Small intestine (tissue), 7 donors: Measurements from ENCODE around the gene TGM2. TPM values are rescaled to one million over a fixed set of nuclear protein-coding genes. Genes with fewer than 3 reads are reported as not detected.

ENCODE experiments used
- DNase-seq, 2 donors: peaks; one replicate each; pipeline versions ENCODE4 v3.0.0 to v3.0.0-alpha.2; 2013
- FAIRE-seq: peaks from 2 replicates; lab custom pipeline; 2012; peaks lifted over from hg19 to GRCh38; lab: Jason Lieb, UNC
- H3K27ac ChIP-seq, 3 donors: one replicate each; pipeline ENCODE4 v1.5.1; 2013; ENCODE audit warnings: low read length in 2 of 3, mild to moderate bottlenecking in 2 of 3, control low read depth in 1 of 3, inconsistent platforms in 1 of 3, low read depth in 1 of 3, moderate library complexity in 1 of 3
- H3K27me3 ChIP-seq, 3 donors: one replicate each; pipeline ENCODE4 v1.6.1; 2013; ENCODE audit warnings: low read length in 3 of 3, inconsistent platforms in 1 of 3; ENCODE audit not compliant: control insufficient read depth in 3 of 3, insufficient read depth in 3 of 3
- H3K36me3 ChIP-seq, 3 donors: one replicate each; pipeline ENCODE4 v1.6.1; 2013; ENCODE audit warnings: low read length in 3 of 3, inconsistent platforms in 1 of 3, low read depth in 1 of 3, mild to moderate bottlenecking in 1 of 3, moderate library complexity in 1 of 3; ENCODE audit not compliant: control insufficient read depth in 3 of 3, insufficient read depth in 2 of 3
- H3K4me1 ChIP-seq, 3 donors: one replicate each; pipeline ENCODE4 v1.6.1; 2013; ENCODE audit warnings: low read length in 2 of 3, inconsistent platforms in 1 of 3, low read depth in 1 of 3, mild to moderate bottlenecking in 1 of 3, moderate library complexity in 1 of 3; ENCODE audit not compliant: control insufficient read depth in 3 of 3, insufficient read depth in 2 of 3
- H3K4me3 ChIP-seq, 3 donors: one replicate each; pipeline ENCODE4 v1.5.1; 2013; ENCODE audit warnings: low read length in 3 of 3, control low read depth in 1 of 3, inconsistent platforms in 1 of 3, low read depth in 1 of 3, mild to moderate bottlenecking in 1 of 3, moderate library complexity in 1 of 3
- H3K9me3 ChIP-seq, 2 donors: one replicate each; pipeline ENCODE4 v1.6.1; 2013; ENCODE audit warnings: low read depth in 1 of 2, low read length in 1 of 2; ENCODE audit not compliant: control insufficient read depth in 2 of 2, insufficient read depth in 1 of 2
- WGBS, 3 donors: extraction: QIAGEN DNeasy Blood & Tissue Kit; methylation state at CpG; one replicate each; pipeline ENCODE4 v1.1.7; 2013; 5-methylcytosine and 5-hydroxymethylcytosine counted together
- polyA plus RNA-seq, 4 donors: library from polyadenylated mRNA; stranded (reverse) in 3 of 4; unstranded in 1 of 4; fragments of 200-250 nt in 3 of 4; fragments of 120-200 nt in 1 of 4; gene quantifications; one replicate each; pipeline versions ENCODE4 v1.2.1 to v1.2.3, GENCODE V29; 2013
- donor health status: healthy with polysubstance abuse.
- donor health status: control.
- donor health status: control.
- donor health status: Bipolar disorder and iron deficiency.
- donor health status: healthy.

TGM2 gene
- polyA plus RNA-seq, 4 donors: 19.7 to 332 (median 59.1) TPM

- Histone ChIP-seq H3K9me3 (no peaks in the 10 kb centered on the region), H3K36me3 (no peaks in the 10 kb centered on the region), H3K27me3 (no peaks in the 10 kb centered on the region), H3K4me1 (peaks cover 0 to 13% (median 9%) of the 10 kb centered on the region in 3 donors), H3K27ac (no peak overlapping the region), H3K4me3 (no peak overlapping the region)
- FAIRE-seq (no peak), DNase-seq (no peak)
- 77 to 92% (median 77%) methylated on average over 1 of the region's 1 CpG for WGBS, 3 donors
These were observed 66.1 kb downstream of the TGM2 start for GRCh38 chr20:38098952-38099351.

DNA sequence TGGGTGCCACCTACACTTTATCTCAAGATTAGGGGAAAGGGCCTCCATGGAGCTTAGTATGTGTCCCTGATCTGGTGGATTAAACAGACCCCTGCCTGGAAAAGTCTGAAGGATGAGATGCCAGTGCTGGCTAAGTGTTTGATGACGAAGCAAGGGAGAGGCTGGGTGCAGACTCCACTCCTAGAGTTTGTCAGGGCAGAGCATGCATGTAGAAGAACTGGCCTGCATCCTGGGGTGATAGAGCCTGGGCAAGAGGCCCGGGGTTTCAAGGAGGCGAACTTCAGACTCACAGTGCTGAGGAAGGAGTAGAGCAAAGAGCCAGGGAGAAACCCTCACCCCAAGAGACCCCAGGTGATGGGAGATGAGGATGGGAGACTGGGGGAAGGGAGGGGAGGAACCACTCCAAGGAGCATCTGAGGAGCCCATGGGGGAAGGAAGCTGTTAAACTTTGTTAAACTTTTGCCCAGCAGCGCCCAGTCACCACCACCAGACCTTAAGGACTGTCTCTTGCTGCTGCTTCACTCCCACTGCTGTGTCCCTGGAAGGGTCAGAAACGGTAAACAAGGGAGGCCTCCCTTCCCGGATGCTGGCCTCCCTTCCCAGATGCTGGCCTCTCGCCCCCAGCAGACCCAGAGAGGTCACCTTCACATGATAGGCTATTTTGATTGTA is 69.9 kb downstream of the TGM2 start:
- peak overlapping the region; percentile 46 to 69 (median 52) for H3K27ac ChIP-seq
- FAIRE-seq (no peak), DNase-seq (peak in 1 of 2 donors; percentile 38)
- H3K4me3 ChIP-seq: no peak overlapping the region
- no peaks in the 10 kb centered on the region for H3K9me3 ChIP-seq
- H3K36me3 ChIP-seq: peaks cover 4 to 10% (median 8%) of the 10 kb centered on the region in 3 donors
- no peaks in the 10 kb centered on the region for H3K27me3 ChIP-seq
- peaks cover 0 to 20% (median 15%) of the 10 kb centered on the region in 3 donors for H3K4me1 ChIP-seq
- WGBS, 3 donors: 71 to 75% (median 71%) methylated on average over 7 of the region's 7 CpGs

DNA sequence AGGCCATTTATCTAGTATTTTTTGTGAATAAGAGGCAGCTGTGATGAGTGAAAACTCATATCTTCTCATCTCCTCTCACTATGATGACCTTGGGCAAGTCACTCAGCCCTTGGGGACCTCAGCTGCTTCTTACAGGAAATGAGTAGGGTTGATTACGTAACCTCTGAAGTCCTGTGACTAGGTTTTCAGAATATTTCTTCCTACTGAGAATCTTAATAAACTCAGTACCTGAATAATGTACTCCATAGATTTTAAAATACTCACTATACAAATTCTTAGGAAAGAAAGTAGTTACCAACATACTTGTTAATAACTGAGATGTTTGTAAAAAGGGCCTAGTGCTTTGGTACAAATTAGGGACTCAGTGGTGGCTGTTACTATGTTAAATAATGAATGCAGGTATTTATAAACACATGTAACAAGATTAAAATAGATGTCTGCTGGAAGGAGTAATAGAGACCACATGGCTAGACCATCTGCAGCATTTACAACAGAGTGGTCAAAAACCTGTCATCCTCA is 70.6 kb downstream of the TGM2 start:
- Histone ChIP-seq H3K4me3 (no peak overlapping the region), H3K36me3 (peaks cover 10 to 16% (median 13%) of the 10 kb centered on the region in 3 donors), H3K27ac (peak overlapping the region; percentile 46 to 69 (median 52)), H3K27me3 (no peaks in the 10 kb centered on the region), H3K9me3 (no peaks in the 10 kb centered on the region), H3K4me1 (peaks cover 0 to 20% (median 15%) of the 10 kb centered on the region in 3 donors)
- 52 to 73% (median 68%) methylated on average over 1 of the region's 1 CpG for WGBS, 3 donors
- DNase-seq: peak; percentile 57 to 76
- FAIRE-seq: no peak

DNA sequence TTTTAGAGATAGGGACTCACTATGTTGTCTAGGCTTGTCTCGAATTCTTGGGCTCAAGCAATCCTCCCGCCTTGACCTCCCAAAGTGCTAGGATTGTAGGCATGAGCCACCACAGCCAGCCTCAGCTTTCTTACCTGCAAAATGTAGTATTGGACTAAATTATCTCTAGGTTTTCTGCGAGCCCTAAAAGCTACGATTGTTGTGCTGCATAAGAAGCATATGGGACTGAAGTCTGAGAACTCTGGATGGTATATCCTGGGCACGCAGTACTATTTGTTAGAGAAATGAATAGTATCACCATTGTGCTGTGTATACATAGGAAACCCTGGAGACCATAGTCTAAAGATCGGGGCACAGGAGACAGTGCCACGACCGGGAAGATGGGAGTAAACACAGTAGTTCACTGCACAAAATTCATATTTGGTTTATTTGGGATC is 71.4 kb downstream of the TGM2 start:
- FAIRE-seq (no peak), DNase-seq (no peak)
- no peaks in the 10 kb centered on the region for H3K9me3 ChIP-seq
- H3K36me3 ChIP-seq: peaks cover 10 to 22% (median 13%) of the 10 kb centered on the region in 3 donors
- H3K4me3 ChIP-seq: no peak overlapping the region
- WGBS, 3 donors: 72 to 83% (median 78%) methylated on average over 8 of the region's 8 CpGs
- peaks cover 0 to 20% (median 15%) of the 10 kb centered on the region in 3 donors for H3K4me1 ChIP-seq
- H3K27ac ChIP-seq: peak overlapping the region in 1 of 3 donors; percentile 27
- H3K27me3 ChIP-seq: no peaks in the 10 kb centered on the region

DNA sequence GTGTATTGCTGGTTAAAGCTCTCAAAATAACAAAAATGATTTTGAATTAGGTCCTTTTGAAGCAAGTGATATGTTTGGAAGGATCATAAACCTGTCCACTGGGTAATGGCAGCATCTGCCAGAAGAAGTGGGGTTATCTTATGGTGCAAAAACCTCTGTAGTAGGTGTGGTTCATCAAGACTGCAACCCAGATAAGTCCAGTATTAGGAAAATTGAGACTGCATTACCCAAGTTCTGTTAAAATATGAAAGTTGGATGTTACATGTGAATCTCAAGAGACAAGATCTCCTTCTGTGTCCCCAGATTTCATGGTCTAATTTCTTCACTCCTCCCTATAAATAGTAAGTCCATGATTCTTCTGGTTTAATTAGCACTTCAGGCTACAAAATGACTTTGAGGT is 72.2 kb downstream of the TGM2 start:
- H3K27me3 ChIP-seq: no peaks in the 10 kb centered on the region
- peak overlapping the region in 1 of 3 donors; percentile 33 for H3K27ac ChIP-seq
- H3K4me3 ChIP-seq: no peak overlapping the region
- DNase-seq (no peak), FAIRE-seq (no peak)
- no peaks in the 10 kb centered on the region for H3K9me3 ChIP-seq
- peaks cover 0 to 20% (median 15%) of the 10 kb centered on the region in 3 donors for H3K4me1 ChIP-seq
- H3K36me3 ChIP-seq: peaks cover 10 to 29% (median 19%) of the 10 kb centered on the region in 3 donors

DNA sequence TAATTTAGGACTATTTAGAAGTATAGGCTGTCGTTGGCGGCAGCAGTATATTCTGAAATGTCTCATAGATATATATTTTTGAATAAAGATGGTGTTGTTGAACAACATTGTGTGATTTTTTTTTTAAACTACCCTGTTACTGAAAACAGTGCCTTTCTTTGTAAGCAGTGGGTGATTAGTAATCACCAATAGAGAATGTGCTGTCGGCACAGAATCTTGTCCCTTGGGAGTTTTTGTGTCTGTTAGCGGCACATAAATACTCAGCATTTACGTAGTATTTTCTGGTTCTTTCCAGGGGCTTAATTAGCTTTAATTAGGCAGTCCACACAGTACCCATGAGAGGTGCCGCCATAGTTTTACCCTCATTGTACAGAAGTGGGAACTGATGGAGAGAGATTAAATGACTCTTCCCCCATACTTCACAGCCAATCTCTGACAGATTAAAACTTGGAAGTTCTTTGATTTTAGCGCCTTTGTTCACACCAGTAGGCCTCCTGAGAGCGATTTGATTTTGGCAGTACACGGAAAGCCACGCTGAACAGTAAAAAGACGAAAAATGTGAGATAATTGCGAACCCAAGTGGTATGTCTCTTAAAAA is 72.7 kb downstream of the TGM2 start:
- no peak for FAIRE-seq
- Histone ChIP-seq H3K27me3 (no peaks in the 10 kb centered on the region), H3K27ac (peak overlapping the region in 2 of 3 donors; percentile 3 to 57), H3K36me3 (peaks cover 10 to 33% (median 22%) of the 10 kb centered on the region in 3 donors), H3K9me3 (no peaks in the 10 kb centered on the region), H3K4me3 (no peak overlapping the region), H3K4me1 (peaks cover 0 to 20% (median 15%) of the 10 kb centered on the region in 3 donors)
- WGBS, 3 donors: 85 to 96% (median 88%) methylated on average over 12 of the region's 12 CpGs
- no peak for DNase-seq

DNA sequence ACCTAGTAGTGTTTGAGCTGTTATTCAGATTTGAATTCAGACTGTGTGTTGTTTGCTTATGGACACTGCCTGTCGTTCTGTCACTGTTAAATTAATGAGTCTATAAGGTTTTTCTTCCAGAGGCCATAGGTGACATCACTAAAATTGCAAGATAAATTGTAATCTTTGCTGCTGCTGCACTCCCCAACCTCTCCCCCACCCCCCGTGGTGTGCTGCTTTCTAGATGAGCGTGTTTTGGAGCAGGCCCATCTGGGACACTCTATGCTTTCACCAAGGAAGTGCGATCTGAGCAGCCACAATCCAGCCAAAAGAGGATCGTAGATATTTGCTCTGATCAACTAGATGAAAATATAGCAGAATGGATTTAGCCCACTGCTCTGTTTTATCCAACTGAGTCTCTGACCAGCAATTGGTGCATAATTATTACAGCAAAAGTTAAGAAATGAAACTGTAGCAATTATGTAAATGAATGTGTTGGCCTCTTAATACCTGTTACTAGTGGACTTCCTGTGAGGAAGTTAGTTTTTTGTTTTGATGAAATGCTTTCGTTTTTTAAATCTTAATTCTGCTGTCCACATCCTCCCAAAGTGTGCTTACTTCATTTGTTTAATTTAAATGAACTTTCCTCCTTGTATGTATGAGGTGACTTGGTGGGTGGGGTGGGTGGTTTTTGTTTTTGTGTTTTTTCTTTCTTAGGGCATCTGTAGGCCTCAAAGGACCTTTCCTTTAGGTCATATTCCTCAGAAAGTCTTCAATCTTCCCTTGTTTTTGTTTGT is 73.4 kb downstream of the TGM2 start:
- 42 to 68% (median 56%) methylated on average over 6 of the region's 6 CpGs for WGBS, 3 donors
- Histone ChIP-seq H3K9me3 (no peaks in the 10 kb centered on the region), H3K27ac (peak overlapping the region; percentile 3 to 85 (median 47)), H3K36me3 (peaks cover 10 to 41% (median 22%) of the 10 kb centered on the region in 3 donors), H3K27me3 (no peaks in the 10 kb centered on the region), H3K4me3 (no peak overlapping the region), H3K4me1 (peaks cover 0 to 20% (median 15%) of the 10 kb centered on the region in 3 donors)
- DNase-seq (peak in 1 of 2 donors; percentile 14), FAIRE-seq (no peak)

- H3K9me3 ChIP-seq: no peaks in the 10 kb centered on the region
- H3K4me3 ChIP-seq: no peak overlapping the region
- FAIRE-seq (no peak), DNase-seq (no peak)
- H3K4me1 ChIP-seq: peaks cover 0 to 16% (median 15%) of the 10 kb centered on the region in 3 donors
- 87 to 91% (median 90%) methylated on average over 7 of the region's 7 CpGs for WGBS, 3 donors
- no peaks in the 10 kb centered on the region for H3K27me3 ChIP-seq
- H3K36me3 ChIP-seq: peaks cover 10 to 45% (median 25%) of the 10 kb centered on the region in 3 donors
- no peak overlapping the region for H3K27ac ChIP-seq
These were observed 75.0 kb downstream of the TGM2 start for GRCh38 chr20:38090061-38090460.
